ENCODE measurements around the gene GADL1.
A peak's percentile ranks its signal among the peaks of the same experiment; 100 is the strongest.

GADL1 gene

DNA sequence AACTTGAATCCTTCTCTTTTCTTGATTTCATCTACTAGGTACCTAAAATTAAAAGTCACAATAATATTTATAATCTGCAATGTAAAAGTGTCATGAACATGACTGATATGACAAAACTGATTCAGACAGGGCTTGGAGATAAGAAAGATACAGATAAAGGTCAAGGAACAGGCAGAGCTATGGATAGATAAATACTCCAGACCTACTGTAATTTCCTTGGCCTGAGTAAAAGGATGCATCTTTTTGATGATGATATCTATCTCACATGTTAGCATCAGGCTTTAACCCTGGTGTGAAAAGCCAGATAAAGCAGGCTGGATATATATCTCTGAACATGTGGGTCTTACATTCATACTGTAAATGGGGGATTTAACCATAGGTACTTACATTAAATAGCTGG, 108.1 kb downstream of the GADL1 start:
- TF ChIP-seq ZNF565 (CRISPR knock-in tag; conservative IDR thresholded peaks at IDR 0.05; ENCODE audit: low read depth) (no peak), PPARA (CRISPR knock-in tag; IDR thresholded peaks at IDR 0.05; ENCODE audit: borderline replicate concordance) (no peak), ARNTL (CRISPR knock-in tag; IDR thresholded peaks at IDR 0.05; ENCODE audit: borderline replicate concordance, low read depth) (no peak), TCF4 (CRISPR knock-in tag; IDR thresholded peaks at IDR 0.05; ENCODE audit: borderline replicate concordance) (peak; percentile 70)
- ATAC-seq, result no peak

DNA sequence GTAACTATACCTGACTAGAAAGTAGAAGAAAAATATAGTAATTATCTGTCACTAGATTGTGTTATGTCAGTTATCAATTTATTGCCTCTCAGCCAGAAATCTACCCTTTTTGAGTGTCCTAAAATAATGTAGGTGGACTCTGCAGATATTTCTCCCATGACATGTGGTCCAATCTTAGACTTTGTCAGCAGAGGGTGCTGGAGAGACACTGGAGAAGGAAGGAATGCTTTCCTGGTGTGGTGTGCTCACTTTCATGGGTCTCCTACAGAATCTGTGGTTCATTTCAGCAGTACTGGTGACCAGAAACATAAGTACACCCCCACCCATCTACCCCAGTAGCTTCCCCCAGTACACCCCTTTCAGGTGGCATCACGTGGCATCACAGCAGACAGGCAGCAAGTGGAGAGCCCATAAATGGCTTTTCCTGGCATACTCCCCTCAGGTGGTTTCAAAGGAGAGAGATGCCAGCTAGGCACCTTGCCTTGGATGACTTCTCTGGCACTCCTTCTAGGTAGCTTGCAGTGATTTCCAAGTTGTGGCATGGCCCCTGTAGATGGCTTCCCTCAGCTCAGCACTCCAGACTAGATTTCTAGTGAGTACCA, 114.7 kb downstream of the GADL1 start:
- TF ChIP-seq OSR1 (CRISPR knock-in tag; IDR thresholded peaks at IDR 0.05) (no peak), ZC3H10 (CRISPR knock-in tag; IDR thresholded peaks at IDR 0.05) (no peak), SNAI2 (CRISPR knock-in tag; IDR thresholded peaks at IDR 0.05) (no peak), TOX (CRISPR knock-in tag; IDR thresholded peaks at IDR 0.05; ENCODE audit: borderline replicate concordance) (no peak), GLIS3 (CRISPR knock-in tag; IDR thresholded peaks at IDR 0.05) (no peak), RARB (CRISPR knock-in tag; IDR thresholded peaks at IDR 0.05) (no peak), ZNF70 (CRISPR knock-in tag; IDR thresholded peaks at IDR 0.05) (no peak), CSDC2 (CRISPR knock-in tag; IDR thresholded peaks at IDR 0.05) (no peak), POU6F1 (CRISPR knock-in tag; IDR thresholded peaks at IDR 0.05; ENCODE audit: borderline replicate concordance, low read depth) (no peak), ESRRG (CRISPR knock-in tag; IDR thresholded peaks at IDR 0.05) (no peak), TSHZ2 (CRISPR knock-in tag; IDR thresholded peaks at IDR 0.05) (no peak), TCF4 (CRISPR knock-in tag; IDR thresholded peaks at IDR 0.05; ENCODE audit: borderline replicate concordance) (no peak), ISL1 (CRISPR knock-in tag; IDR thresholded peaks at IDR 0.05) (no peak), ZNF8 (CRISPR knock-in tag; IDR thresholded peaks at IDR 0.05) (no peak), BACH2 (CRISPR knock-in tag; IDR thresholded peaks at IDR 0.05; ENCODE audit: borderline replicate concordance) (no peak)
- ATAC-seq, result peak; percentile 66; the same call in 2 of the 3 replicates

DNA sequence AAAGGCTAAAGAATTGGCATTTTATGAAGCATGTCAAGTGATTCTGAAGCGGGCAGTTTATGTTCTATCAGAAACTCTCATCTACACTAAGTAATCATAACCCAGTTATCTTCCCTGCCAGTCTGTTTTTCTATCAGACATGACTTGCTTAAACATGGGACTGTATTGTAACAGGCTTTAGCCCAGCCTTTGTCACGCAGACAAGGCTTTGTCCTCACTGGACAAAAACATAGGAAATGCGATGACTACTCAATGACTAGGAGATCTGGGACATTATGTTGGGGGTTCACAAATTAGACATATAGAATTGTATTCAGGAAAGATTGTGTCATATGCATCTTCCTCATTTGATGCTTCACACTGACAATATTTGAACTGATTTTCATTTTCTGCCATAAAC, 115.5 kb downstream of the GADL1 start:
- TF ChIP-seq ZC3H10 (CRISPR knock-in tag; IDR thresholded peaks at IDR 0.05), result no peak
- TF ChIP-seq, protein P1, sequence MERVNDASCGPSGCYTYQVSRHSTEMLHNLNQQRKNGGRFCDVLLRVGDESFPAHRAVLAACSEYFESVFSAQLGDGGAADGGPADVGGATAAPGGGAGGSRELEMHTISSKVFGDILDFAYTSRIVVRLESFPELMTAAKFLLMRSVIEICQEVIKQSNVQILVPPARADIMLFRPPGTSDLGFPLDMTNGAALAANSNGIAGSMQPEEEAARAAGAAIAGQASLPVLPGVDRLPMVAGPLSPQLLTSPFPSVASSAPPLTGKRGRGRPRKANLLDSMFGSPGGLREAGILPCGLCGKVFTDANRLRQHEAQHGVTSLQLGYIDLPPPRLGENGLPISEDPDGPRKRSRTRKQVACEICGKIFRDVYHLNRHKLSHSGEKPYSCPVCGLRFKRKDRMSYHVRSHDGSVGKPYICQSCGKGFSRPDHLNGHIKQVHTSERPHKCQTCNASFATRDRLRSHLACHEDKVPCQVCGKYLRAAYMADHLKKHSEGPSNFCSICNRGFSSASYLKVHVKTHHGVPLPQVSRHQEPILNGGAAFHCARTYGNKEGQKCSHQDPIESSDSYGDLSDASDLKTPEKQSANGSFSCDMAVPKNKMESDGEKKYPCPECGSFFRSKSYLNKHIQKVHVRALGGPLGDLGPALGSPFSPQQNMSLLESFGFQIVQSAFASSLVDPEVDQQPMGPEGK (CRISPR knock-in tag; IDR thresholded peaks at IDR 0.05; ENCODE audit: borderline replicate concordance), result no peak
- no peak for TF ChIP-seq RARB (CRISPR knock-in tag; IDR thresholded peaks at IDR 0.05)
- TF ChIP-seq POU6F1 (CRISPR knock-in tag; IDR thresholded peaks at IDR 0.05; ENCODE audit: borderline replicate concordance, low read depth), result no peak
- no peak for TF ChIP-seq GLIS3 (CRISPR knock-in tag; IDR thresholded peaks at IDR 0.05)
- no peak for TF ChIP-seq ARNTL (CRISPR knock-in tag; IDR thresholded peaks at IDR 0.05; ENCODE audit: borderline replicate concordance, low read depth)
- TF ChIP-seq, protein P2, sequence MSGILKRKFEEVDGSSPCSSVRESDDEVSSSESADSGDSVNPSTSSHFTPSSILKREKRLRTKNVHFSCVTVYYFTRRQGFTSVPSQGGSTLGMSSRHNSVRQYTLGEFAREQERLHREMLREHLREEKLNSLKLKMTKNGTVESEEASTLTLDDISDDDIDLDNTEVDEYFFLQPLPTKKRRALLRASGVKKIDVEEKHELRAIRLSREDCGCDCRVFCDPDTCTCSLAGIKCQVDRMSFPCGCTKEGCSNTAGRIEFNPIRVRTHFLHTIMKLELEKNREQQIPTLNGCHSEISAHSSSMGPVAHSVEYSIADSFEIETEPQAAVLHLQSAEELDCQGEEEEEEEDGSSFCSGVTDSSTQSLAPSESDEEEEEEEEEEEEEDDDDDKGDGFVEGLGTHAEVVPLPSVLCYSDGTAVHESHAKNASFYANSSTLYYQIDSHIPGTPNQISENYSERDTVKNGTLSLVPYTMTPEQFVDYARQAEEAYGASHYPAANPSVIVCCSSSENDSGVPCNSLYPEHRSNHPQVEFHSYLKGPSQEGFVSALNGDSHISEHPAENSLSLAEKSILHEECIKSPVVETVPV (CRISPR knock-in tag; IDR thresholded peaks at IDR 0.05), result no peak
- TF ChIP-seq ESRRG (CRISPR knock-in tag; IDR thresholded peaks at IDR 0.05), result no peak
- no peak for TF ChIP-seq TCF4 (CRISPR knock-in tag; IDR thresholded peaks at IDR 0.05; ENCODE audit: borderline replicate concordance)
- TF ChIP-seq PPARA (CRISPR knock-in tag; IDR thresholded peaks at IDR 0.05; ENCODE audit: borderline replicate concordance), result no peak
- TF ChIP-seq OSR1 (CRISPR knock-in tag; IDR thresholded peaks at IDR 0.05), result no peak
- no peak for TF ChIP-seq ZNF70 (CRISPR knock-in tag; IDR thresholded peaks at IDR 0.05)
- TF ChIP-seq ISL1 (CRISPR knock-in tag; IDR thresholded peaks at IDR 0.05), result no peak
- ATAC-seq, result no peak

All from SK-N-SH treated with all-trans-retinoic acid at 6 μM for 48 hours (cell line).